ENCODE measurements around the gene PIM3. TPM values are rescaled to one million over a fixed set of nuclear protein-coding genes. Genes with fewer than 3 reads are reported as not detected.

Gene PIM3
- total and polyA plus RNA-seq, 2 of the 8 experiments (the other 6 are each of a cell fraction or from before 2014, with no cell fraction given) = 22.6 to 30.0 TPM

DNA sequence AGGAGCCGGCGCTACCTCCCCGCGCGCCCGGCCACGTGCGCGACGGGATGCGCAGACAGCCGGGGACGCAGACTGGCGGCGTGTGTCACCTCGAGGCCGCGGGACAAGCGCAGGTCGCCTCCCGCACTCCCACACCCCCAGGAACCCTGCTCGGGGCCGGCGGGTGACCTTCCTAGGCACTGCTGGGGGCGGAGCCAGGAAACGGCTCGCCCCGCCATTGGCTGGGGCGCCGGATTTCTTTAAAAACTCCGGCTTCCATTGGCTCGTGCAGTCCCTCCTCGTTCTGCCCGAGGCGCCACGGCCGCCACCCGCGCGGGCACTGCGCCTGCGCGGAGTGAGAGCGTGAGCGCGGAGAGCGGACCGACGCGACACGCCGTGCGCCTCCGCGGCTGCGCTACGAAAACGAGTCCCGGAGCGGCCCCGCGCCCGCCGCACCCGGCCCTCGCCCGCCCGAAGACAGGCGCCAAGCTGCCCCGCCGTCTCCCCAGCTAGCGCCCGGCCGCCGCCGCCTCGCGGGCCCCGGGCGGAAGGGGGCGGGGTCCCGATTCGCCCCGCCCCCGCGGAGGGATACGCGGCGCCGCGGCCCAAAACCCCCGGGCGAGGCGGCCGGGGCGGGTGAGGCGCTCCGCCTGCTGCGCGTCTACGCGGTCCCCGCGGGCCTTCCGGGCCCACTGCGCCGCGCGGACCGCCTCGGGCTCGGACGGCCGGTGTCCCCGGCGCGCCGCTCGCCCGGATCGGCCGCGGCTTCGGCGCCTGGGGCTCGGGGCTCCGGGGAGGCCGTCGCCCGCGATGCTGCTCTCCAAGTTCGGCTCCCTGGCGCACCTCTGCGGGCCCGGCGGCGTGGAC lies at the start of gene PIM3 (continued):
- TF ChIP-seq GTF2F1 (IDR thresholded peaks at IDR 0.05; ENCODE audit: borderline replicate concordance, low read depth, low read length) (no peak), POLR2A (IDR thresholded peaks at IDR 0.05; ENCODE audit: control extremely low read depth in 1 of 2, low read depth in 2 of 2, low read length in 2 of 2) (peak in 1 of 2 experiments; percentile 77; a peak in 2 of 3 replicates), CREB1 (IDR thresholded peaks at IDR 0.05) (0 out of 2 replicates have a peak, but pooled peaks have one; percentile 51), BCL11A (IDR thresholded peaks at IDR 0.05; ENCODE audit: low read depth in 2 of 2, low read length in 2 of 2) (no peak), MAFK (IDR thresholded peaks at IDR 0.05; ENCODE audit: low read depth, low read length) (no peak), BRCA1 (IDR thresholded peaks at IDR 0.05; ENCODE audit: low read depth, low read length) (no peak), TBP (IDR thresholded peaks at IDR 0.05; ENCODE audit: low read depth, low read length) (peak; percentile 69; the same call in 1 of the 2 replicates), EZH2 (IDR thresholded peaks at IDR 0.05; ENCODE audit: low read depth, low read length, severe bottlenecking) (no peak), SIN3A (conservative IDR thresholded peaks at IDR 0.05 in 1 of 2, IDR thresholded peaks at IDR 0.05 in 1 of 2; ENCODE audit: low read depth in 1 of 2, low read length in 2 of 2) (0 out of 4 replicates have a peak, but pooled peaks of 1 of the 2 experiments have one; percentile 22), CBX8 (IDR thresholded peaks at IDR 0.05; ENCODE audit: borderline replicate concordance, low read depth, low read length) (no peak), SAP30 (IDR thresholded peaks at IDR 0.05; ENCODE audit: insufficient read depth, insufficient replicate concordance, low read length) (no peak), JUND (IDR thresholded peaks at IDR 0.05; ENCODE audit: low read length) (no peak), POLR2AphosphoS5 (IDR thresholded peaks at IDR 0.05; ENCODE audit: low read depth, low read length) (peak; percentile 66; the same call in 1 of the 2 replicates), CTBP2 (IDR thresholded peaks at IDR 0.05; ENCODE audit: borderline replicate concordance, insufficient read depth, insufficient read length, low read length) (no peak), RAD21 (IDR thresholded peaks at IDR 0.05 in 1 of 2, conservative IDR thresholded peaks at IDR 0.05 in 1 of 2; ENCODE audit: low read depth in 2 of 2, low read length in 2 of 2) (no peak), TEAD4 (IDR thresholded peaks at IDR 0.05; ENCODE audit: low read depth, low read length) (no peak)
- TF ChIP-seq, protein P1, sequence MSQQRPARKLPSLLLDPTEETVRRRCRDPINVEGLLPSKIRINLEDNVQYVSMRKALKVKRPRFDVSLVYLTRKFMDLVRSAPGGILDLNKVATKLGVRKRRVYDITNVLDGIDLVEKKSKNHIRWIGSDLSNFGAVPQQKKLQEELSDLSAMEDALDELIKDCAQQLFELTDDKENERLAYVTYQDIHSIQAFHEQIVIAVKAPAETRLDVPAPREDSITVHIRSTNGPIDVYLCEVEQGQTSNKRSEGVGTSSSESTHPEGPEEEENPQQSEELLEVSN (IDR thresholded peaks at IDR 0.05) = peak; percentile 73
- TF ChIP-seq, protein P2, sequence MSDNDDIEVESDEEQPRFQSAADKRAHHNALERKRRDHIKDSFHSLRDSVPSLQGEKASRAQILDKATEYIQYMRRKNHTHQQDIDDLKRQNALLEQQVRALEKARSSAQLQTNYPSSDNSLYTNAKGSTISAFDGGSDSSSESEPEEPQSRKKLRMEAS (IDR thresholded peaks at IDR 0.05) = peak; percentile 63
- TF ChIP-seq, protein P3, sequence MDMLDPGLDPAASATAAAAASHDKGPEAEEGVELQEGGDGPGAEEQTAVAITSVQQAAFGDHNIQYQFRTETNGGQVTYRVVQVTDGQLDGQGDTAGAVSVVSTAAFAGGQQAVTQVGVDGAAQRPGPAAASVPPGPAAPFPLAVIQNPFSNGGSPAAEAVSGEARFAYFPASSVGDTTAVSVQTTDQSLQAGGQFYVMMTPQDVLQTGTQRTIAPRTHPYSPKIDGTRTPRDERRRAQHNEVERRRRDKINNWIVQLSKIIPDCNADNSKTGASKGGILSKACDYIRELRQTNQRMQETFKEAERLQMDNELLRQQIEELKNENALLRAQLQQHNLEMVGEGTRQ (IDR thresholded peaks at IDR 0.05; ENCODE audit: low read length) = no peak
- TF ChIP-seq, protein P4, sequence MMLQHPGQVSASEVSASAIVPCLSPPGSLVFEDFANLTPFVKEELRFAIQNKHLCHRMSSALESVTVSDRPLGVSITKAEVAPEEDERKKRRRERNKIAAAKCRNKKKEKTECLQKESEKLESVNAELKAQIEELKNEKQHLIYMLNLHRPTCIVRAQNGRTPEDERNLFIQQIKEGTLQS (IDR thresholded peaks at IDR 0.05; ENCODE audit: insufficient read depth, low read depth, low read length) = no peak

Data from H1 (cell line).